Uterus (tissue), 2 donors: ENCODE measurements around the gene TADA2B.

Experiments
- POLR2A ChIP-seq, 2 donors: fragments of 450-650 bp; IDR thresholded peaks; one replicate each; pipeline ENCODE4 v1.6.1; 2016; ENCODE audit warnings: antibody characterized with exemption in 2 of 2, mild to moderate bottlenecking in 1 of 2, moderate library complexity in 1 of 2
- TF ChIP-seq, protein P1 (sequence below), 4 experiments: fragments of 200-600 bp in 2 of 4; fragments of 450-650 bp in 2 of 4; sonication (generic) in 2 of 4; IDR thresholded peaks; one replicate each; pipeline ENCODE4 v1.5.1; 2016 to 2019; ENCODE audit warnings: antibody characterized with exemption in 4 of 4, mild to moderate bottlenecking in 2 of 4, moderate library complexity in 1 of 4

DNA sequence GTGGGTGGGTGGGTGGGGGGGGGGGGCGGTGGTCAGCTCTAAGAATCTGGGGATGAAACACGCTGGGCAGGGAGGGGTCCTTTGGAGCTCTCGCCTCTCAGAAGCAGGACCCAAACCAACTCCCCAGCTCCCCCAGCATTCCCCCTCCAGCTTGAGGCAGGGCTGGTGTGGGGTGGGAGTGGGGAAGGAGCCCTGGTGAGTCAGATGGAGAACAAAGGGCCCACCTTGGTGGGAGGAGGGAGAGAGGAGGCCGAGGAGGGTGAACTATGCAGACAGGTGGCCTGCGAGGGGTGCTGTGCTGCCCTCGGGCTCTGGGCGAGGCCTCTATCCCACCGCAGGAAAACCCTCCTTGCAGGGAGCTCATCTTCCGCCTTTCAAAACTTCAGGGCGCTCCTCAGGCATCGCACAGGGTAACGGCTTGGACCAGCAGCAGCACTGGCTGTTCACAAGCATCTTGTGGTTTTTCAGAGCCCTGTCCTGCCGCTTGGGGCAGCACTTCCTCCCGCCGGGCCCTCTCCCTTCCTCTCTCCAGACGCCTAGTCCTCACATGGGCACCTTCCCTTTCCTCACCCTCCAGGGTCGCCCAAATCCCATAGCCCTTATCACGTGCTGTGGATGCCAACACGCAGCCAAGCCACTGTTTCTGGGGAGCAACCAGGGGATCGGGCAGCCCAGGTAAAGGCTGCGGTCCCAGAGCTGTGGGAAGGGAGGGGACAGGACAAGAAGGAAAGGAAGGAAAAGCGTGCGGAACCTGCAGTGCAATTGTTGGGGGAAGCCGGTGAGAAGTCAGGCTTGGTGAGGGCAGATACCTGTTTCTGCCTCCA lies 58.7 kb downstream of the TADA2B start:
- no peak for TF ChIP-seq POLR2A (IDR thresholded peaks at IDR 0.05)
- TF ChIP-seq, protein P1, sequence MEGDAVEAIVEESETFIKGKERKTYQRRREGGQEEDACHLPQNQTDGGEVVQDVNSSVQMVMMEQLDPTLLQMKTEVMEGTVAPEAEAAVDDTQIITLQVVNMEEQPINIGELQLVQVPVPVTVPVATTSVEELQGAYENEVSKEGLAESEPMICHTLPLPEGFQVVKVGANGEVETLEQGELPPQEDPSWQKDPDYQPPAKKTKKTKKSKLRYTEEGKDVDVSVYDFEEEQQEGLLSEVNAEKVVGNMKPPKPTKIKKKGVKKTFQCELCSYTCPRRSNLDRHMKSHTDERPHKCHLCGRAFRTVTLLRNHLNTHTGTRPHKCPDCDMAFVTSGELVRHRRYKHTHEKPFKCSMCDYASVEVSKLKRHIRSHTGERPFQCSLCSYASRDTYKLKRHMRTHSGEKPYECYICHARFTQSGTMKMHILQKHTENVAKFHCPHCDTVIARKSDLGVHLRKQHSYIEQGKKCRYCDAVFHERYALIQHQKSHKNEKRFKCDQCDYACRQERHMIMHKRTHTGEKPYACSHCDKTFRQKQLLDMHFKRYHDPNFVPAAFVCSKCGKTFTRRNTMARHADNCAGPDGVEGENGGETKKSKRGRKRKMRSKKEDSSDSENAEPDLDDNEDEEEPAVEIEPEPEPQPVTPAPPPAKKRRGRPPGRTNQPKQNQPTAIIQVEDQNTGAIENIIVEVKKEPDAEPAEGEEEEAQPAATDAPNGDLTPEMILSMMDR (IDR thresholded peaks at IDR 0.05), result peak; percentile 57 to 85 (median 71)
